MM.1S (cell line): Measurements from ENCODE around the gene SGK1.

Source experiments
- DNase-seq: peaks from one replicate; pipeline ENCODE4 v3.0.0-alpha.2; 2015
- H2AFZ ChIP-seq: fragments of 300-600 bp; sonication (generic); 2 replicates; pipeline ENCODE4 v1.6.0; 2016; ENCODE audit warnings: antibody characterized with exemption, low read length
- H3F3A ChIP-seq: fragments of 300-600 bp; sonication (generic); 2 replicates; pipeline ENCODE4 v1.6.1; 2016; ENCODE audit warnings: mild to moderate bottlenecking, antibody characterized with exemption, low read length, moderate library complexity, mixed read lengths; ENCODE audit not compliant: insufficient read depth
- H3K27ac ChIP-seq: fragments of 300-600 bp; sonication (generic); 2 replicates; pipeline ENCODE4 v1.5.1; 2016; ENCODE audit warnings: mild to moderate bottlenecking, low read length
- H3K27me3 ChIP-seq: fragments of 300-600 bp; sonication (generic); replicated peaks from 2 replicates; pipeline ENCODE4 v1.6.0; 2016; ENCODE audit warnings: low read length; ENCODE audit not compliant: insufficient read depth
- H3K36me3 ChIP-seq: fragments of 300-600 bp; sonication (generic); replicated peaks from 2 replicates; pipeline ENCODE4 v1.6.1; 2016; ENCODE audit warnings: mild to moderate bottlenecking, low read length, mixed read lengths; ENCODE audit not compliant: insufficient read depth
- H3K4me1 ChIP-seq: fragments of 300-600 bp; sonication (generic); 2 replicates; pipeline ENCODE4 v1.6.1; 2016; ENCODE audit warnings: low read length, mixed read lengths
- H3K4me2 ChIP-seq: fragments of 300-600 bp; sonication (generic); 2 replicates; pipeline ENCODE4 v1.6.0; 2016; ENCODE audit warnings: low read depth, low read length
- H3K4me3 ChIP-seq: fragments of 300-600 bp; sonication (generic); 2 replicates; pipeline ENCODE4 v1.5.1; 2016; ENCODE audit warnings: low read length, mixed read lengths
- H3K79me2 ChIP-seq: fragments of 300-600 bp; sonication (generic); 2 replicates; pipeline ENCODE4 v1.6.1; 2016; ENCODE audit warnings: mixed run types, low read length, mixed read lengths
- H3K9ac ChIP-seq: fragments of 300-600 bp; sonication (generic); 2 replicates; pipeline ENCODE4 v1.6.1; 2016; ENCODE audit warnings: low read length, mixed read lengths
- H3K9me2 ChIP-seq: fragments of 300-600 bp; sonication (generic); replicated peaks from 2 replicates; pipeline ENCODE4 v1.6.1; 2016; ENCODE audit warnings: mild to moderate bottlenecking, low read length, mixed read lengths; ENCODE audit not compliant: insufficient read depth
- H3K9me3 ChIP-seq: fragments of 300-600 bp; sonication (generic); replicated peaks from 2 replicates; pipeline ENCODE4 v1.6.1; 2016; ENCODE audit warnings: mild to moderate bottlenecking, low read length, mixed read lengths; ENCODE audit not compliant: insufficient read depth
- H4K20me1 ChIP-seq: fragments of 300-600 bp; sonication (generic); 2 replicates; pipeline ENCODE4 v1.6.1; 2016; ENCODE audit warnings: mild to moderate bottlenecking, low read length, moderate library complexity, mixed read lengths; ENCODE audit not compliant: insufficient read depth
- EZH2 ChIP-seq: fragments of 300-600 bp; sonication (generic); optimal IDR thresholded peaks from 2 replicates; pipeline ENCODE3; 2017; ENCODE audit warnings: low read depth, mild to moderate bottlenecking, antibody characterized with exemption, low read length, mixed read lengths
- EZH2phosphoT487 ChIP-seq: fragments of 300-600 bp; sonication (generic); IDR thresholded peaks from 2 replicates; pipeline ENCODE4 v1.6.1; 2018; ENCODE audit warnings: antibody characterized with exemption, low read length
- TF ChIP-seq, protein P1 (sequence below): fragments of 300-600 bp; sonication (generic); IDR thresholded peaks from 2 replicates; pipeline ENCODE4 v1.5.1; 2016; ENCODE audit warnings: antibody characterized with exemption, low read length, mixed read lengths

SGK1 gene

DNA sequence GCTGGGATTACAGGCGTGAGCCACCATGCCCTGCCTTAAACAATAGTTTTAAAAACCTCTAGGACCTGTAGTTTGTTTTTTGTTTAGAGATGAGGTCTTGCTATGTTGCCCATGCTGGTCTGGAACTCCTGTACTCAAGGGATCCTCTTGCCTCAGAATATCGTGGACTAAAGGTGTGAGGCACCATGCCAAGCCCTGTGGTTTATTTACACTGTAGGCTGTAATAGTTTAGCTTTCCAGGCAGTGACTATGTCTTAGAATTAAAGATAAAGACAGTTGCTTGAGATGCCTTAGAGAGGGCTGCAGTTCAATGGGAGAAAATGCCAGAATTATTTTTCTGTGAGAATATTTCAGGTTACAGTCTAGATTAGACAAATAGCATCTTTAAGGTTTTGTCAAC lies 72.9 kb downstream of the SGK1 start:
- no peak overlapping the region for H3K27ac ChIP-seq
- H4K20me1 ChIP-seq, result no peaks in the 10 kb centered on the region
- H2AFZ ChIP-seq, result no peak overlapping the region
- H3K9me2 ChIP-seq, result no peaks in the 10 kb centered on the region
- no peaks in the 10 kb centered on the region for H3K79me2 ChIP-seq
- no peak overlapping the region for H3K4me3 ChIP-seq
- no peak overlapping the region for H3K9ac ChIP-seq
- no peaks in the 10 kb centered on the region for H3K36me3 ChIP-seq
- H3K4me1 ChIP-seq, result peaks cover 49% of the 10 kb centered on the region
- DNase-seq, result no peak
- H3K4me2 ChIP-seq, result no peak overlapping the region
- peaks cover 34% of the 10 kb centered on the region for H3F3A ChIP-seq
- no peaks in the 10 kb centered on the region for H3K27me3 ChIP-seq
- TF ChIP-seq EZH2, result no peak
- TF ChIP-seq, protein P1, sequence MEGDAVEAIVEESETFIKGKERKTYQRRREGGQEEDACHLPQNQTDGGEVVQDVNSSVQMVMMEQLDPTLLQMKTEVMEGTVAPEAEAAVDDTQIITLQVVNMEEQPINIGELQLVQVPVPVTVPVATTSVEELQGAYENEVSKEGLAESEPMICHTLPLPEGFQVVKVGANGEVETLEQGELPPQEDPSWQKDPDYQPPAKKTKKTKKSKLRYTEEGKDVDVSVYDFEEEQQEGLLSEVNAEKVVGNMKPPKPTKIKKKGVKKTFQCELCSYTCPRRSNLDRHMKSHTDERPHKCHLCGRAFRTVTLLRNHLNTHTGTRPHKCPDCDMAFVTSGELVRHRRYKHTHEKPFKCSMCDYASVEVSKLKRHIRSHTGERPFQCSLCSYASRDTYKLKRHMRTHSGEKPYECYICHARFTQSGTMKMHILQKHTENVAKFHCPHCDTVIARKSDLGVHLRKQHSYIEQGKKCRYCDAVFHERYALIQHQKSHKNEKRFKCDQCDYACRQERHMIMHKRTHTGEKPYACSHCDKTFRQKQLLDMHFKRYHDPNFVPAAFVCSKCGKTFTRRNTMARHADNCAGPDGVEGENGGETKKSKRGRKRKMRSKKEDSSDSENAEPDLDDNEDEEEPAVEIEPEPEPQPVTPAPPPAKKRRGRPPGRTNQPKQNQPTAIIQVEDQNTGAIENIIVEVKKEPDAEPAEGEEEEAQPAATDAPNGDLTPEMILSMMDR, result no peak
- no peak for TF ChIP-seq EZH2phosphoT487
- no peaks in the 10 kb centered on the region for H3K9me3 ChIP-seq

DNA sequence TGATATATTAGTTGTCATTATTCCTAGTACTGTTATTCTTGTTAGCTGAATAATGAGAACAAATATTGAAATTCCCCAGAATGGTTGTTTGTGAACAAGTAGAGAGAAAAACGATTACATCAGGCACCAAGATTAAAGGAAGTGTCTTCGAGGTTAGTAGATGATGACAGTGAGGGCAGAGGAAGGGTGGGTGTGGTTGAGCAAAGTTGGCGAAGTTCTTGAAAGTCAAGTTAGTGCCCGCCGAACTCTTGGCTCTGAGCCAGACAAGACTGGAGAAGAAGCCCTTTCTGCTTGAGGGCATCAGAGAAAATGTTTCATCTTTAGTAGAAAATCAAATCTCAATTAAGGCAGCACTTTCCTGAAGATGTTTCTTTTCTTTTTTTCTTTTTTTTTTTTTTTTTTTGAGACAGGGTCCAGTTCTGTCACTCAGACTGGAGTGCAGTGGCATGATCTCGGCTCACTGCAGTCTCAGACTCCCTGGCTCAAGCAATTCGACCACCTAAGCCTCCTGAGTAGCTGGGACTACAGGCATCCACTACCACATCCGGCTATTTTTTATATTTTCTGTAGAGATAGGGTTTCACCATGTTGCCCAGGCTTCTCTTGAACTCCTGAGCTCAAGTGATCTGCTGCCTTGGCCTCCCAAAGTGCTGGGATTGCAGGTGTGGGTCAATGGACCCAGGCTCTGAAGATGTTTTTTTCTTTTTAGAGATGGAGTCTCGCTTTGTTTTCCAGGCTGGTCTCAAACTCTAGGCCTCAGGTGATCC lies 77.1 kb downstream of the SGK1 start:
- peaks cover 17% of the 10 kb centered on the region for H3K4me1 ChIP-seq
- no peaks in the 10 kb centered on the region for H3K27me3 ChIP-seq
- no peaks in the 10 kb centered on the region for H3K9me2 ChIP-seq
- TF ChIP-seq, protein P1, result no peak
- TF ChIP-seq EZH2phosphoT487, result no peak
- TF ChIP-seq EZH2, result no peak
- H3F3A ChIP-seq, result peaks cover 2% of the 10 kb centered on the region
- H3K4me3 ChIP-seq, result no peak overlapping the region
- H3K9ac ChIP-seq, result no peak overlapping the region
- H2AFZ ChIP-seq, result no peak overlapping the region
- H3K79me2 ChIP-seq, result no peaks in the 10 kb centered on the region
- H3K9me3 ChIP-seq, result no peaks in the 10 kb centered on the region
- no peak overlapping the region for H3K4me2 ChIP-seq
- no peak for DNase-seq
- H3K36me3 ChIP-seq, result no peaks in the 10 kb centered on the region
- no peak overlapping the region for H3K27ac ChIP-seq
- H4K20me1 ChIP-seq, result no peaks in the 10 kb centered on the region

DNA sequence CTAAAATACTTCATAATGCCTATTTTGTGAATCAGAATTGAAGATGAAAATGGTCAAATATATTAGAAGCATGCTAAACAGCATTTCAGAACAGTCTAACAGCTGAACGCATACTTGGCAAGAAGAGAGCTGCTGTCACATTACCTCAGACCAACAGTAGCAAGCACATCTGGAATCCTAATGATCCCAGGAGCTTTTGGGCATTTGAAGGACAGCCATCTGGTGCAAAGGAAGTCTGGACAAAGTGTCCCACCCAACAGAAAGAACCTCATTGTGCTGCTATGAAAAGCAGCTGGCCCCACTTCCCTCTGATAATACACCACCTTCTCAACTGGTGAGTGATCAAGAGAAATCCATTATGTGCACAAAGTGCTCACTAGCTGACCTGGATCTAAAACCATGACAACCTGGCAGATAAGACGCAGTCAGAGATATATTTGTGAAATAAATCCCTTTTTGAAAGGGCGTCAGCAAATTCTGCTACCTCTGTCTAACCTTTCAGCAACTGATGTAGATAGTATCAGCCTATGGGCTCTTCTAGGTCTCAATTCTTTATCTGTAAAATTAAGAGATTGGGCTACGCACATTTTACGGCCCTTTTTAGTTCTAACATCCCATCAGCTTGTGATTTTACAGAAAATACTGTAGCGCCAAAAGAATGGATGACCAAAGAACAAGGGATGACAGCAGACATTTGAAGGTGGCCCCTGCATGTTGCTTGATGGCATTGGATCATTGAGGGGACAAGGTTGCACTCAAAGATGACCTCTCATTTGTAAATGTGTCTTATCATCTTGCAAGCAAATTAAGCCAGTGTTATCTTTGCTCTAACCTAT lies 78.7 kb downstream of the SGK1 start:
- no peaks in the 10 kb centered on the region for H3K9me3 ChIP-seq
- no peak overlapping the region for H2AFZ ChIP-seq

More for the DNA sequence above, 78.7 kb downstream of the SGK1 start:
- no peak overlapping the region for H3K4me3 ChIP-seq
- no peaks in the 10 kb centered on the region for H3K27me3 ChIP-seq
- no peak for DNase-seq
- H3K27ac ChIP-seq, result no peak overlapping the region
- TF ChIP-seq, protein P1, result no peak
- TF ChIP-seq EZH2phosphoT487, result no peak
- no peak for TF ChIP-seq EZH2
- H3F3A ChIP-seq, result peaks cover 3% of the 10 kb centered on the region
- no peaks in the 10 kb centered on the region for H4K20me1 ChIP-seq
- no peaks in the 10 kb centered on the region for H3K36me3 ChIP-seq
- no peak overlapping the region for H3K9ac ChIP-seq
- no peak overlapping the region for H3K4me2 ChIP-seq
- no peaks in the 10 kb centered on the region for H3K79me2 ChIP-seq
- H3K4me1 ChIP-seq, result peaks cover 11% of the 10 kb centered on the region
- no peaks in the 10 kb centered on the region for H3K9me2 ChIP-seq
